Stimulated activated effector memory CD8-positive, alpha-beta T cell treated with anti-CD3 and anti-CD28 coated beads, Interleukin-12 subunit alpha, Interleukin-12 subunit beta, amount 100 ng/mL, for 72 hours (primary cell): ENCODE data around the gene OR10W1.
A peak's percentile ranks its signal among the peaks of the same experiment; 100 is the strongest.

Experiments used
- ATAC-seq: fragments of 150-1000 bp; cut with Tn5 transposase; 2 replicates; pipeline ENCODE4 v1.10.0; 2021
- DNase-seq, 2 donors: peaks; one replicate each; pipeline ENCODE4 v3.0.0; 2021 to 2022; ENCODE audit warnings: low spot score in 2 of 2
- H3K27ac Mint-ChIP-seq: one replicate; pipeline ENCODE4 v1.8.0; 2022; ENCODE audit warnings: mild to moderate bottlenecking, mixed read lengths
- H3K36me3 Mint-ChIP-seq: one replicate; pipeline ENCODE4 v1.8.0; 2022; ENCODE audit warnings: mild to moderate bottlenecking, mixed read lengths
- H3K4me1 Mint-ChIP-seq: one replicate; pipeline ENCODE4 v1.8.0; 2022; ENCODE audit warnings: mixed read lengths
- H3K4me3 Mint-ChIP-seq: one replicate; pipeline ENCODE4 v1.8.0; 2022; ENCODE audit warnings: mild to moderate bottlenecking, mixed read lengths
- H3K9me3 Mint-ChIP-seq: one replicate; pipeline ENCODE4 v1.8.0; 2022; ENCODE audit warnings: mixed read lengths

The OR10W1 gene, protein sequence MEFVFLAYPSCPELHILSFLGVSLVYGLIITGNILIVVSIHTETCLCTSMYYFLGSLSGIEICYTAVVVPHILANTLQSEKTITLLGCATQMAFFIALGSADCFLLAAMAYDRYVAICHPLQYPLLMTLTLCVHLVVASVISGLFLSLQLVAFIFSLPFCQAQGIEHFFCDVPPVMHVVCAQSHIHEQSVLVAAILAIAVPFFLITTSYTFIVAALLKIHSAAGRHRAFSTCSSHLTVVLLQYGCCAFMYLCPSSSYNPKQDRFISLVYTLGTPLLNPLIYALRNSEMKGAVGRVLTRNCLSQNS

DNA sequence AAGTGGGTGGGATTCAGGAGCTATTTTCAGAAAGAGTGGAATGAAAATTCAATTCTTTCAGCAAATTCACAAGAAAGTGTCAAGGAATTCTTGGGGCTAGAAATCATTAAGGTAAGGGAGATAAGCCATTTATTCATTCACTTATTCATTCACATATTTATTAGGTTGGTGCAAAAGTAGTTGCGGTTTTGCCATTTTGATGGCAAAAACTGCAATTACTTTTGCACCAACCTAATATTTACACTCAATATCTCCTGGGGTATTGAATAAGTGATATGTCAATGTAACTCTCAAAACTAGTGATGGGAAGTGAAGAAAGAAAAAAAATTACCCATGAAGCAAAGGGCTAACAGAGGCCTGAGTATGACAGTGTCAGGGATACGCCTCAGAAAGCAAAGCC lies at the start of gene OR10W1:
Gene OR10W1 (minus strand): TSS at position 119 of the 400 bp plus-strand sequence. CDS start 402 bp downstream, outside the sequence.
- no peak within 1 kb of the TSS for H3K27ac Mint-ChIP-seq
- H3K36me3 Mint-ChIP-seq, result no peaks in the 10 kb centered on the region
- no peaks in the 10 kb centered on the region for H3K9me3 Mint-ChIP-seq
- no peaks in the 10 kb centered on the region for H3K4me1 Mint-ChIP-seq
- H3K4me3 Mint-ChIP-seq, result no peak within 1 kb of the TSS
- ATAC-seq, result no peak
- no peak for DNase-seq

DNA sequence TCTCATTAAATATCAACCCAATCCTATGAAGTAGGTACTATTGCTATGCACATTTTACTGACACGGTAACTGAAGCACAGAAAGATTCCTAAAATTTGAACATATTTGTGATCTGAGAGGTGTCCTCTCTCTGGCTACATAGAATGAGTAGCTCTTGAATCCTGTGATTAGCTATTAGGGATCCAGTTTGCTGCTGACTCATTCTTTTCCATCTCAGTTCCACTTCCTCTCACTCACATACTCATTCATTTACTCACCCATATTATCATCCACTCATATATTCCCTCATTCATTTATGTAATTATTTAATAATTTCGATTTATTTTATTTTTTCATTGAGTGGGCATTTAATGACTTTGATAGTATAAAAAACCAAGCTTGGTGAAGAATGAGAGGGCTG lies 48.1 kb upstream of the OR10W1 start:
- no peaks in the 10 kb centered on the region for H3K4me1 Mint-ChIP-seq
- H3K36me3 Mint-ChIP-seq, result no peaks in the 10 kb centered on the region
- no peak overlapping the region for H3K27ac Mint-ChIP-seq
- no peaks in the 10 kb centered on the region for H3K9me3 Mint-ChIP-seq
- no peak overlapping the region for H3K4me3 Mint-ChIP-seq
- no peak for DNase-seq
- no peak for ATAC-seq

DNA sequence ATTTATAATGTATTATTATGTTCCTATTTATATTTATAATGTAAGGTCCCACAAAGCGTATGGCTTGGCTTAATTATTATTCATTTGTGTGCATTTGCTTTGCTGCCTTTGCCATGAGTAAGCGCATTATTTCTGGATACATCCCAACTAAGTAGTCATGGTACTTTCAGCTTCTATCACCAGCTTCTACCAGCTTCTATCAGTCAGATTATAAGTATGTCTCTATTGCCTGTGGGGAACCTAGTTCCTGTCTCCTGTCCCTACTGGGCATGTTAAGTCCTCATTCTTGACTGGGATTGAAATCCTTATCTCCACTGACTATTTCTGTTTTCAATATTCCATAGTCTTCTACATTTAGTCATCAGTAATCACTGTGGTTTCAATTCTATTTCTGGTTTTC lies 33.5 kb upstream of the OR10W1 start:
- H3K27ac Mint-ChIP-seq, result no peak overlapping the region
- no peak for DNase-seq

DNA sequence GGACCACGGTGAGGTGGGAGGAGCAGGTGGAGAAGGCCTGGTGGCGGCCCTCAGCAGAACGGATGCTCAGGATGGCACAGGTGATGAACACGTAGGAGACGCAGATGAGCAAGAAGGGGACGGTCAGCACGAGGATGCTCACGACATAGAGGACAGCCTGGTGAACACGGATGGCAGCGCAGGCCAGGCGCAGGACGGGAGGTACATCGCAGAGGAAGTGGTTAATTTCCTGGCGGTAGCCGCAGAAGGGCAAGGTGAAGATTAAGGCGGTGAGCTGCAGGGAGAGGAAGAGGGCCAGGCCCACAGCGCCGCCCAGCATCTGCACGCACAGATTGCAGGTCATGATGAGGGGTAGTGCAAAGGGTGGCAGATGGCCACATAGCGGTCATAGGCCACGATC lies 24.0 kb upstream of the OR10W1 start:
- ATAC-seq, result no peak

More for the DNA sequence above, 33.5 kb upstream of the OR10W1 start:
- Mint-ChIP-seq H3K36me3 (no peaks in the 10 kb centered on the region), H3K4me1 (no peaks in the 10 kb centered on the region), H3K4me3 (no peak overlapping the region), H3K9me3 (no peaks in the 10 kb centered on the region)
- no peak for ATAC-seq

DNA sequence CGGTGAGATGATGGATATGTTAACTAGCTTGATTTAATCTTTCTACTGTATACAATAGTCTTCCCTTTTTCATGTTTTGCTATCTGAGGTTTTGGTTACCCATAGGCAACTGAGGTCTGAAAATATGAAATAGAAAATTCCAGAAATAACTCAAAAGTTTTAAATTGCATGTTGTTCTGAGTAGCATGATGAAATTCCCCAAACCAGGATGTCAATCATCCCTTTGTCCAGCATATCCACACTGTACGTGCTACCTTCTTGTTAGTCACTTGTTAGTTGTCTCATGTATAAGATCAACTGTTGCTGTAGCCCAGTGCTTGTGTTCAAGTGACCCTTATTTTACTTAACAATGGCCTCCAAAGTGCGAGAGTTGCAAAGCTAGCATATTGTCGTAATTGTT lies 21.2 kb upstream of the OR10W1 start:
- H3K4me1 Mint-ChIP-seq, result peaks cover 4% of the 10 kb centered on the region
- no peak overlapping the region for H3K4me3 Mint-ChIP-seq
- ATAC-seq, result no peak

More for the DNA sequence above, 24.0 kb upstream of the OR10W1 start:
- no peaks in the 10 kb centered on the region for H3K36me3 Mint-ChIP-seq
- DNase-seq, result no peak
- H3K4me3 Mint-ChIP-seq, result no peak overlapping the region
- H3K27ac Mint-ChIP-seq, result no peak overlapping the region
- peaks cover 4% of the 10 kb centered on the region for H3K4me1 Mint-ChIP-seq
- H3K9me3 Mint-ChIP-seq, result no peaks in the 10 kb centered on the region

DNA sequence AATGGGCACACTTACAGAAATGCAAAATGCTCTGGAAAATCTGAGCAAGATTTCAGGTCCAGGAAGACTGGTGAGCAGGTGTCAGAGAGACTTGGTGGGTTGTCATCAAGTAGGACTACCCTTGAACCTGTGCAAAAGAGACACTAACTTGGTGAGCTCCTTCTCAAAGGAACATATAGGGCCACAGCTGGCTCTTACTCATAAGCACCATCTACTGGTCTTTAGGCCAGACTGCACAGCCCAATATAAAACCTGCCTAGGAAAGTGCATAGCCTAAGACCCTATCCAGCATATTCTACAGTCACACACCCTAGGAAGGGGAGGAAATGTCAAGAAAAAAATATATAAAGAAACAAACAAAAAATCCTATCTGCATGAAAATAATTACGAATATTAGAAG lies 18.2 kb upstream of the OR10W1 start:
- H3K27ac Mint-ChIP-seq, result no peak overlapping the region
- no peak overlapping the region for H3K4me3 Mint-ChIP-seq

More for the DNA sequence above, 21.2 kb upstream of the OR10W1 start:
- Mint-ChIP-seq H3K27ac (no peak overlapping the region), H3K36me3 (no peaks in the 10 kb centered on the region), H3K9me3 (no peaks in the 10 kb centered on the region)
- no peak for DNase-seq

DNA sequence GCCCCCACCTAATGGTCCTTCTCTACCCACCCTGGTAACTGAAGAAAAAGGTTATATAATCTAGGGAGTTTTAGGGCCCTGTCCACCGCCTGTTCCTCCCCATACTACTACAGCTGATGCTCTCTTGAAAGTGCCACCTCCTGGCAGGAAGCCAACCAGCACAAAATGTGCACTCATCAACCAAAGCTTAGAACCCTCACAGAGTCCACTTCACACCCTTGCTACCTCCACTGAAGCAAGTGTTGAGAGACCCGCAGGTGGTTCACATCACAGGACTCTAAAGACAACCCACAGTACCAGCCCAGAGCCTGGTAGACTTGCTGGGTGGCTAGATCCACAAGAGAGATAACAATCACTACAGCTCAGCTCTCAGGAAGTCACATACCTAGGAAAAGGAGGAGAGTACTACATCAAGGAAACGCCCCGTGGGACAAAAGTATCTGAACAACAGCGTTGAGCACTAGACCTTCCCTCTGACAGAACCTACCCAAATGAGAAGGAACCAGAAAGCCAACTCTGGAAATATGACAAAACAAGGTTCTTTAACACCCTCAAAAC lies 17.5 kb upstream of the OR10W1 start:
- no peak for DNase-seq
- no peaks in the 10 kb centered on the region for H3K4me1 Mint-ChIP-seq

More for the DNA sequence above, 18.2 kb upstream of the OR10W1 start:
- Mint-ChIP-seq H3K9me3 (peaks cover 4% of the 10 kb centered on the region), H3K4me1 (no peaks in the 10 kb centered on the region), H3K36me3 (no peaks in the 10 kb centered on the region)
- ATAC-seq, result peak; percentile 55
- no peak for DNase-seq

DNA sequence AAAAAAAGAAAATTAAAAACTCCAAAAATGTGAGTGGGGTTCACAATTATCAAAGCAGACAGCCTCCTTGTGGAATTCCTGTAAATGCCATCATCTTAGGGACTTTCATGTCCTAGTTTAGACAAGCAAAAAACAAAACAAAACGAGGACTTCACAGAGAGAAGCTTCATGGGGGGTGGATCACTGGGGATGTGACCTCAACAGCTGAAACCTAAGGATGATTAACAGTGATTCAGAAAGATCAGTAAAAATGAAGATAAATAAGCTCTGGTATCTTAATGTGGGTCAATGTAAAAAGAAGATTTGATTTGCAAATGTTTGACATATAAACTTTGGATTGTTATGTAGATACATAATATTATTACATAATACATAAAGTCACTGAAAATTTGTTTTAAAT lies 8.1 kb upstream of the OR10W1 start:
- no peak overlapping the region for H3K4me3 Mint-ChIP-seq
- no peak for ATAC-seq
- H3K27ac Mint-ChIP-seq, result no peak overlapping the region
- no peaks in the 10 kb centered on the region for H3K36me3 Mint-ChIP-seq
- no peaks in the 10 kb centered on the region for H3K9me3 Mint-ChIP-seq
- no peak for DNase-seq
- no peaks in the 10 kb centered on the region for H3K4me1 Mint-ChIP-seq

More for the DNA sequence above, 17.5 kb upstream of the OR10W1 start:
- ATAC-seq, result no peak
- H3K4me3 Mint-ChIP-seq, result no peak overlapping the region
- no peaks in the 10 kb centered on the region for H3K36me3 Mint-ChIP-seq
- H3K9me3 Mint-ChIP-seq, result peaks cover 4% of the 10 kb centered on the region
- H3K27ac Mint-ChIP-seq, result no peak overlapping the region

DNA sequence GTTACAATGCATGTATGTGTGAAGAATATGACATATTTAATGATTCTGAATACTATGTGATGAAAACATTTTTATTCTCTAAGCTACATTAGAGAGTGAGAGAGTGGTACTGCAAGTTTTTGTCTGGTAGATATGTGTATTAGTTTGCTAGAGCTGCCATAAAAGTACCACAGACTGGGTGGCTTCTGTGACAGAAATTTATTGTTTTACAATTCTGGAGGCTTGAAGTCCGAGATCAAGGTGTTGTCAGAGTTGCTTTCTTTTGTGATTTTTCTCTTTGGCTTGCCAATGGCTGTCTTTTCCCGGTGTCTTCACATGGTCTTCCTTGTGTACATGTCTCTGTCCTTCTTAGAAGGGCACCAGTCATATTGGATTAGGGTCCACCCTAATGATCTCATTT lies 6.9 kb upstream of the OR10W1 start:
- no peak for ATAC-seq
- DNase-seq, result no peak
- Mint-ChIP-seq H3K9me3 (no peaks in the 10 kb centered on the region), H3K4me3 (no peak overlapping the region), H3K27ac (no peak overlapping the region), H3K36me3 (no peaks in the 10 kb centered on the region), H3K4me1 (no peaks in the 10 kb centered on the region)

DNA sequence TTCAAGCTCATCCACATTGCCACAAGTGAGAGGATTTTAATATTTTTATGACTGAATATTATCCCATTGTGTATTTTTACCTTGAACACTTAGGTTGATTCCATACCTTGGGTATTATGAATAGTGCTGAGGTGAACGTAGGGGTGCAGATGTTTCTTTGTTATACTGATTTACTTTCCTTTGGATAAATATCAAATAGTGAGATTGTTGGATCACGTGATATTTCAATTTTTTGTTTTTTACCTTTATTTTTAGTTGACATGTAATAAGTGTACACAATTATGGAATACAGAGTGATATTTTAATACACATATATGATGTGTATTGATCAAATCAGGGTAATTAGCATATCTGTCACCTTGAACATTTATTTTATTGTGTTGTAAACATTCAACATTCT lies 8.1 kb downstream of the OR10W1 start:
- ATAC-seq (no peak), DNase-seq (no peak)
- Mint-ChIP-seq H3K9me3 (no peaks in the 10 kb centered on the region), H3K36me3 (no peaks in the 10 kb centered on the region), H3K4me1 (no peaks in the 10 kb centered on the region), H3K4me3 (no peak overlapping the region), H3K27ac (no peak overlapping the region)

DNA sequence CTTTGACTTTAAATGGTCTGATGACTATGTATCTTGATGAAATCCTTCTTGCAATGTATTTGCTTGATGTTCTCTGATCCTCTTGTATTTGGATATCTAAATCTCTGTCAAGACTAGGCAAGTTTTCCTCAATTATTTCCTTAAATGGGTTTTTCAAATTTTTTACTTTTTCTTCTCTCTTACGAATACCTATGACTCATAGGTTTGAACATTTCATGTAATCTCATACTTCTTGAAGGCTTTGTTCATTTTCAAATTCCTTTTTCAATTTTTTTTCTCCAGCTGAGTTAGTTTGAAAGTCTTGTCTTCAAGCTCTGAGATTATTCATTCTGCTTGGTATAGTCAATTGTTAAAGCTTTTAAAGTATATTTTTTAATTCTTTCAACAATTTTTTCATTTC lies 13.1 kb downstream of the OR10W1 start:
- ATAC-seq, result no peak
- H3K36me3 Mint-ChIP-seq, result no peaks in the 10 kb centered on the region
- no peak for DNase-seq
- peaks cover 3% of the 10 kb centered on the region for H3K9me3 Mint-ChIP-seq
- no peak overlapping the region for H3K27ac Mint-ChIP-seq
- no peak overlapping the region for H3K4me3 Mint-ChIP-seq
- no peaks in the 10 kb centered on the region for H3K4me1 Mint-ChIP-seq

DNA sequence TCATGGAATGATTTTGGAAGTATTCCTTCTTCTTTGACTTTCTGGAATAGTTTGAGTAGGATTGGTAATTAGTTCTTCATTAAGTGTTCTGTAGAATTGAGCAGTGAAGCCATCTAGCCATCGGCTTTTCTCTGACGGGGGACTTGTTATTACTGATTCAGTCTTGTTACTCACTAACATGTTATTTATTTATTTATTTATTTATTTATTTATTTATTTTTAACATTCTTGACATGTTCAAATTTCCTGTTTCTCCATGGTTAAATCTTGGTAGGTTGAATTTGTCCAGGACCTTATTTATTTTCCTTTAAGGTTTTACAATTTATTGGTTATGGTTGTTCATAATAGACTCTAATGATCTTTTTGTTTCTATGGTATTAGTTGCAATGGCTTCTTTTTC lies 24.1 kb downstream of the OR10W1 start:
- no peak overlapping the region for H3K4me3 Mint-ChIP-seq
- DNase-seq, result no peak
- H3K4me1 Mint-ChIP-seq, result no peaks in the 10 kb centered on the region
- no peaks in the 10 kb centered on the region for H3K36me3 Mint-ChIP-seq
- no peak for ATAC-seq
- H3K27ac Mint-ChIP-seq, result no peak overlapping the region
- peaks cover 6% of the 10 kb centered on the region for H3K9me3 Mint-ChIP-seq

DNA sequence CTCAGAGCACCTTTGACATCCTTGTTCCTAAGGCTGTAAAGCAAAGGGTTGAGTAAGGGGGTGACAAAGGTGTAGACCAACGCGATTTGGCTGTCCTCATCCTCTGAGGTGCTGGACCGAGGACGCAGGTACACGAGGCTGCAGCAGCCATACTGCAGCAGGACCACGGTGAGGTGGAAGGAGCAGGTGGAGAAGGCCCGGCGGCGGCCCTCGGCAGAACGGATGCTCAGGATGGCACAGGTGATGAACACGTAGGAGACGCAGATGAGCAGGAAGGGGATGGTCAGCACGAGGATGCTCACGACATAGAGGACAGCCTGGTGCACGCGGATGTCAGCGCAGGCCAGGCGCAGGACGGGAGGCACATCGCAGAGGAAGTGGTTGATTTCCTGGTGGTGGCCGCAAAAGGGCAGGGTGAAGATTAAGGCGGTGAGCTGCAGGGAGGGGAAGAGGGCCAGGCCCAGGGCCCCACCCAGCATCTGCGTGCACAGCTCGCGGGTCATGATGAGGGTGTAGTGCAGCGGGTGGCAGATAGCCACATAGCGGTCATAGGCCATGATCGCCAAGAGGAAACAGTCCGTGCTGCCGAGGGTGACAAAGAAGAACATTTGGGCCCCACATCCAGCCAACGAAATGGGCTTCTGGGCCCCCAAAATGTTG lies 40.0 kb downstream of the OR10W1 start:
- no peaks in the 10 kb centered on the region for H3K36me3 Mint-ChIP-seq
- H3K27ac Mint-ChIP-seq, result no peak overlapping the region
- H3K4me3 Mint-ChIP-seq, result no peak overlapping the region
- DNase-seq, result no peak
- no peak for ATAC-seq
- H3K4me1 Mint-ChIP-seq, result peaks cover 5% of the 10 kb centered on the region
- peaks cover 3% of the 10 kb centered on the region for H3K9me3 Mint-ChIP-seq

DNA sequence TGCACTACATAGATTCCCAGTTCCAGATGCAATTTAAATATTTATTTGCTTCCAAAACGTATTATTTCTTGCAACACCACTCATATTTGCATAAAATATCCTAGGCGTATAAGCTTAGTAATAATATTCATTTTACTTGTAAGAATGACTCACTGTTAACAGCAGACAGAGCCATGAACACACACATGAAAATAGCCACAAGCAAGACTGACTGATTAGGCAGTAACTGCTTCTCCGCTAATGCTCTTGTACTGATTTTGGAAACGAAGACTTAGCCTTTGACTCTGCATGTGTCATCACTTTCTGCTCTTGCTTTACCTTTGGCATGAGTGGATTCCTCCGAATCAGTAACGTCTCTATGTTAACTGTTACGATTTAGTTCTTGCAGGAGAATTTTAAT lies 45.3 kb downstream of the OR10W1 start:
- no peak overlapping the region for H3K4me3 Mint-ChIP-seq
- ATAC-seq, result no peak
- no peaks in the 10 kb centered on the region for H3K36me3 Mint-ChIP-seq
- no peak for DNase-seq
- peaks cover 5% of the 10 kb centered on the region for H3K4me1 Mint-ChIP-seq
- H3K27ac Mint-ChIP-seq, result no peak overlapping the region
- no peaks in the 10 kb centered on the region for H3K9me3 Mint-ChIP-seq
